PC-3 (cell line): ENCODE data around the gene RIPPLY2. TPM values are rescaled to one million over a fixed set of nuclear protein-coding genes. Genes with fewer than 3 reads are reported as not detected.
"Not testable (repeated sequence)": the region's sequence is repeated elsewhere in the genome, so short reads cannot be mapped to it uniquely, and the experiment has no call there.

Experiments
- ATAC-seq: fragments of 200-7000 bp; cut with Tn5 transposase; 2 replicates; pipeline ENCODE4 v1.9.1; 2020; ENCODE audit warnings: mild to moderate bottlenecking, moderate library complexity
- Bru-seq: library from RNA; stranded (reverse); fragments of 400-500 nt; gene quantifications from one replicate; lab custom pipeline; 2021; lab: Mats Ljungman, UMichigan
- BruChase-seq, 2 experiments: library from RNA; stranded (reverse); fragments of 400-500 nt; gene quantifications; one replicate each; lab custom pipeline; 2021; lab: Mats Ljungman, UMichigan
- BruUV-seq: library from RNA; stranded (reverse); fragments of 400-500 nt; replicated peaks from 2 replicates; lab custom pipeline; 2021; lab: Mats Ljungman, UMichigan
- CTCF ChIA-PET: fragments of 300-600 bp; sonication (Branson Sonifier 250); formaldehyde crosslinking; loops from one replicate; lab custom pipeline; 2022; ENCODE audit warnings: antibody characterized with exemption; lab: Charles Lee
- POLR2A ChIA-PET: fragments of 300-600 bp; sonication (Branson Sonifier 250); formaldehyde crosslinking; loops from one replicate; lab custom pipeline; 2022; ENCODE audit warnings: antibody characterized with exemption; ENCODE audit not compliant: unreplicated experiment; lab: Charles Lee
- DNase-seq: peaks from one replicate; pipeline ENCODE4 v3.0.0-alpha.2; 2015
- H2AFZ ChIP-seq: fragments of 300-600 bp; sonication (generic); 2 replicates; pipeline ENCODE4 v1.6.0; 2016; ENCODE audit warnings: antibody characterized with exemption, low read length
- H3F3A ChIP-seq: fragments of 300-600 bp; sonication (generic); one replicate; pipeline ENCODE4 v1.6.0; 2017; ENCODE audit warnings: antibody characterized with exemption, low read length, control low read depth, mild to moderate bottlenecking; ENCODE audit not compliant: unreplicated experiment
- H3K27ac ChIP-seq: fragments of 300-600 bp; sonication (generic); 2 replicates; pipeline ENCODE4 v1.5.1; 2016; ENCODE audit warnings: mild to moderate bottlenecking, low read length
- H3K27me3 ChIP-seq: fragments of 300-600 bp; sonication (generic); 2 replicates; pipeline ENCODE4 v1.6.1; 2016; ENCODE audit warnings: low read length, mixed read lengths
- H3K36me3 ChIP-seq: fragments of 300-600 bp; sonication (generic); 2 replicates; pipeline ENCODE4 v1.6.1; 2016; ENCODE audit warnings: low read depth, mixed run types, low read length, mixed read lengths
- H3K4me1 ChIP-seq: fragments of 300-600 bp; sonication (generic); 2 replicates; pipeline ENCODE4 v1.5.1; 2016; ENCODE audit warnings: low read length; ENCODE audit not compliant: insufficient read depth
- H3K4me2 ChIP-seq: fragments of 300-600 bp; sonication (generic); 2 replicates; pipeline ENCODE4 v1.6.0; 2016; ENCODE audit warnings: low read length
- H3K4me3 ChIP-seq: fragments of 300-600 bp; sonication (generic); 2 replicates; pipeline ENCODE4 v1.5.1; 2016; ENCODE audit warnings: mild to moderate bottlenecking, low read length, mixed read lengths
- H3K79me2 ChIP-seq: fragments of 300-600 bp; sonication (generic); 2 replicates; pipeline ENCODE4 v1.6.1; 2017; ENCODE audit warnings: low read length, mixed read lengths
- H3K9ac ChIP-seq: fragments of 300-600 bp; sonication (generic); 2 replicates; pipeline ENCODE4 v1.6.0; 2016; ENCODE audit warnings: mild to moderate bottlenecking, low read length
- H3K9me2 ChIP-seq: fragments of 300-600 bp; sonication (generic); replicated peaks from 2 replicates; pipeline ENCODE4 v1.6.1; 2016; ENCODE audit warnings: mixed run types, low read length, mixed read lengths
- H3K9me3 ChIP-seq: fragments of 300-600 bp; sonication (generic); 2 replicates; pipeline ENCODE4 v1.6.1; 2016; ENCODE audit warnings: low read length, mixed read lengths
- H4K20me1 ChIP-seq: fragments of 300-600 bp; sonication (generic); 2 replicates; pipeline ENCODE4 v1.6.1; 2016; ENCODE audit warnings: low read length, mixed read lengths
- CTCF ChIP-seq: fragments of 300-600 bp; sonication (generic); conservative IDR thresholded peaks from 2 replicates; pipeline ENCODE4 v1.5.1; 2017; ENCODE audit warnings: antibody characterized with exemption, low read depth, mild to moderate bottlenecking, low read length
- EZH2 ChIP-seq: fragments of 300-600 bp; sonication (generic); IDR thresholded peaks from one replicate; pipeline ENCODE4 v1.6.1; 2017; ENCODE audit warnings: antibody characterized with exemption, mild to moderate bottlenecking, low read length; ENCODE audit not compliant: unreplicated experiment
- EZH2phosphoT487 ChIP-seq: fragments of 300-600 bp; sonication (generic); IDR thresholded peaks from 2 replicates; pipeline ENCODE4 v1.6.1; 2018; ENCODE audit warnings: mild to moderate bottlenecking, antibody characterized with exemption, low read length, borderline replicate concordance
- intact Hi-C: fragments of 100-400 bp; cut with micrococcal nuclease; formaldehyde crosslinking; loops from 2 replicates; pipeline ENCODE4 v1.9.0; 2023
- long read RNA-seq: library from polyadenylated mRNA; unstranded; transcript quantifications from one replicate; pipeline ENCODE4 v2.0.0, GENCODE V29; 2021; ENCODE audit not compliant: unreplicated experiment
- total RNA-seq: library from RNA; depleted of rRNA; stranded (reverse); fragments of >200 nt; gene quantifications from 2 replicates; pipeline ENCODE4 v1.2.3, GENCODE V29; 2014; rRNA removed

The RIPPLY2 gene
- total RNA-seq (not detected in 2 replicates), Bru-seq, nascent RNA (not detected), BruChase-seq, experiment 1, labeled RNA remaining after a 6-hour chase (not detected), BruChase-seq, experiment 2, labeled RNA remaining after a 2-hour chase (not detected)
- long read RNA-seq: 0 reads

- BruUV-seq: no TSS peak
- CTCF ChIA-PET: no interaction called here
Observed at GRCh38 chr6:83853178-83854000, at the start of gene RIPPLY2. Gene RIPPLY2, plus strand, starts transcription at chr6:83853360. Its CDS starts 57 bp downstream, at chr6:83853417.

GRCh38 chr6:83803492-83803891, 49.7 kb upstream of the RIPPLY2 start:
- CTCF ChIA-PET: not testable (repeated sequence)

More at GRCh38 chr6:83853178-83854000, at the start of gene RIPPLY2:
- ATAC-seq (no peak), DNase-seq (no peak)
- Histone ChIP-seq H2AFZ (no peak within 1 kb of the TSS), H3K4me1 (peaks cover 8% of the 10 kb centered on the region), H3K9ac (no peak within 1 kb of the TSS), H3K79me2 (no peaks in the 10 kb centered on the region), H3K27ac (no peak within 1 kb of the TSS), H3K36me3 (no peaks in the 10 kb centered on the region), H4K20me1 (no peaks in the 10 kb centered on the region), H3K4me2 (no peak within 1 kb of the TSS), H3K27me3 (peaks cover 12% of the 10 kb centered on the region; the same call in 1 of the 2 replicates), H3K9me3 (no peaks in the 10 kb centered on the region), H3K4me3 (no peak within 1 kb of the TSS), H3F3A (no peaks in the 10 kb centered on the region), H3K9me2 (no peaks in the 10 kb centered on the region)
- intact Hi-C loops: no loop called here
- no peak for TF ChIP-seq EZH2
- no peak for TF ChIP-seq EZH2phosphoT487
- no peak for TF ChIP-seq CTCF
- POLR2A ChIA-PET: no interaction called here

GRCh38 chr6:83804886-83805285, 48.3 kb upstream of the RIPPLY2 start:
- H3K4me3 ChIP-seq: no peak overlapping the region
- no peaks in the 10 kb centered on the region for H4K20me1 ChIP-seq
- no peaks in the 10 kb centered on the region for H3K27me3 ChIP-seq
- H3K9me3 ChIP-seq: no peaks in the 10 kb centered on the region
- DNase-seq (no peak), ATAC-seq (no peak)
- BruUV-seq: no TSS peak
- H3K4me1 ChIP-seq: no peaks in the 10 kb centered on the region
- intact Hi-C loops: no loop called here
- no peaks in the 10 kb centered on the region for H3F3A ChIP-seq
- TF ChIP-seq EZH2 (no peak), EZH2phosphoT487 (no peak), CTCF (peak; percentile 34; the same call in 1 of the 2 replicates)
- no peaks in the 10 kb centered on the region for H3K36me3 ChIP-seq
- POLR2A ChIA-PET: interaction anchor here (0.6 kb wide), 1 partner anchor 49 kb away, joined by 4 read pairs; no protein-coding TSS in a partner anchor
- no peak overlapping the region for H3K4me2 ChIP-seq
- H3K9ac ChIP-seq: no peak overlapping the region
- H3K79me2 ChIP-seq: no peaks in the 10 kb centered on the region
- H2AFZ ChIP-seq: no peak overlapping the region
- CTCF ChIA-PET: interaction anchor here (0.5 to 1.2 kb wide), 3 partner anchors 70 to 190 kb away, joined by 3 to 7 read pairs (median 4); no protein-coding TSS in a partner anchor
- H3K9me2 ChIP-seq: no peaks in the 10 kb centered on the region
- no peak overlapping the region for H3K27ac ChIP-seq

More at GRCh38 chr6:83803492-83803891, 49.7 kb upstream of the RIPPLY2 start:
- H3K9me2 ChIP-seq, H3K9ac ChIP-seq, H2AFZ ChIP-seq, ATAC-seq, POLR2A ChIA-PET, H3K9me3 ChIP-seq, DNase-seq, H3F3A ChIP-seq, H3K27me3 ChIP-seq, H3K27ac ChIP-seq, H4K20me1 ChIP-seq, intact Hi-C loops, H3K4me2 ChIP-seq, H3K4me3 ChIP-seq, BruUV-seq, H3K79me2 ChIP-seq, H3K36me3 ChIP-seq, H3K4me1 ChIP-seq: not testable (repeated sequence)
